RWPE2 (cell line): ENCODE results near the gene PLXNA4.

Source experiments
- ATAC-seq: fragments of 200-7000 bp; cut with Tn5 transposase; 3 replicates; pipeline ENCODE4 v1.9.1; 2021; ENCODE audit warnings: low read depth
- DNase-seq: peaks from one replicate; pipeline ENCODE4 v3.0.0-alpha.2; 2020; ENCODE audit warnings: low spot score
- H3K27ac ChIP-seq: fragments of 450-650 bp; 2 replicates; pipeline ENCODE4 v1.5.1; 2017; ENCODE audit warnings: mild to moderate bottlenecking; ENCODE audit not compliant: poor library complexity, severe bottlenecking
- H3K27me3 ChIP-seq: fragments of 250-450 bp; sonication (Bioruptor Pico); 2 replicates; pipeline ENCODE4 v1.5.1; 2021; ENCODE audit warnings: mild to moderate bottlenecking, moderate library complexity; ENCODE audit not compliant: insufficient read depth, poor library complexity, severe bottlenecking
- H3K36me3 ChIP-seq: fragments of 250-450 bp; sonication (Bioruptor Pico); 2 replicates; pipeline ENCODE4 v1.5.1; 2020; ENCODE audit warnings: low read depth, mild to moderate bottlenecking, moderate library complexity
- H3K4me1 ChIP-seq: fragments of 250-450 bp; sonication (Bioruptor Pico); 2 replicates; pipeline ENCODE4 v1.5.1; 2021; ENCODE audit warnings: mild to moderate bottlenecking, moderate library complexity; ENCODE audit not compliant: insufficient read depth, poor library complexity, severe bottlenecking
- H3K4me3 ChIP-seq: fragments of 250-450 bp; sonication (Bioruptor Pico); 2 replicates; pipeline ENCODE4 v1.5.1; 2021; ENCODE audit warnings: mild to moderate bottlenecking, moderate library complexity; ENCODE audit not compliant: severe bottlenecking
- H3K9me3 ChIP-seq: fragments of 250-450 bp; sonication (Bioruptor Pico); 2 replicates; pipeline ENCODE4 v1.5.1; 2021; ENCODE audit warnings: mild to moderate bottlenecking, moderate library complexity; ENCODE audit not compliant: severe bottlenecking
- CTCF ChIP-seq: fragments of 450-650 bp; IDR thresholded peaks from one replicate; pipeline ENCODE4 v1.5.1; 2017; ENCODE audit warnings: mild to moderate bottlenecking, moderate library complexity; ENCODE audit not compliant: poor library complexity, severe bottlenecking

Gene PLXNA4

DNA sequence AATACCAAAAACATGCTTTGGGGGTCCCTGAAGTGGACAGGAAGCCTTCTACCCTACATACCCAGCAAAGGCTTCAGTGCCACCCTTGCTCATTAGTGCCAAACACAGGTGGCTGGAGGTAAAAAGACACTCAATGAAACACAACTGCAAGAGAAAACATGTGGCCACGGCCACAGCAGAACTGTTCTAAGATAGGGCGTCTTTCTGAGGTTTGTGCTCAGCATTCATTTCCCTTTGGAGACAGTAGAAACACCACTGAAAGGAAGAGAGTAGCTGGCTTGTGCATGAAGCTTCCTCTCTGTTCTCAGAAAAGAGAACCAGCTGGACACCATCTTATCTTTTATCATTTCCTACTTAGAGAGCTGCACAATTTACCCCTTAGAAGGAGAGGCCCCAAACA is 143.0 kb downstream of the PLXNA4 start:
- no peak for TF ChIP-seq CTCF
- Histone ChIP-seq H3K27me3 (peaks cover 14% of the 10 kb centered on the region), H3K27ac (no peak overlapping the region), H3K4me1 (peaks cover 11% of the 10 kb centered on the region), H3K9me3 (no peaks in the 10 kb centered on the region), H3K36me3 (no peaks in the 10 kb centered on the region), H3K4me3 (no peak overlapping the region)
- ATAC-seq = no peak
- no peak for DNase-seq

- no peaks in the 10 kb centered on the region for H3K36me3 ChIP-seq
- H3K4me3 ChIP-seq = no peak overlapping the region
- H3K27me3 ChIP-seq = peaks cover 11% of the 10 kb centered on the region
- no peaks in the 10 kb centered on the region for H3K9me3 ChIP-seq
- no peak for DNase-seq
- ATAC-seq = peak; percentile 91
- peaks cover 11% of the 10 kb centered on the region for H3K4me1 ChIP-seq
- H3K27ac ChIP-seq = peak overlapping the region; percentile 36
- no peak for TF ChIP-seq CTCF
Observed at GRCh38 chr7:132430861-132431822, 145.1 kb downstream of the PLXNA4 start.

- H3K27ac ChIP-seq = peak overlapping the region; percentile 36
- no peak for DNase-seq
- H3K27me3 ChIP-seq = peaks cover 9% of the 10 kb centered on the region
- H3K36me3 ChIP-seq = no peaks in the 10 kb centered on the region
- no peaks in the 10 kb centered on the region for H3K9me3 ChIP-seq
- peaks cover 11% of the 10 kb centered on the region for H3K4me1 ChIP-seq
- no peak overlapping the region for H3K4me3 ChIP-seq
- no peak for TF ChIP-seq CTCF
- ATAC-seq = peak; percentile 17; the same call in 2 of the 3 replicates
Observed at GRCh38 chr7:132430041-132430855, 146.0 kb downstream of the PLXNA4 start.

DNA sequence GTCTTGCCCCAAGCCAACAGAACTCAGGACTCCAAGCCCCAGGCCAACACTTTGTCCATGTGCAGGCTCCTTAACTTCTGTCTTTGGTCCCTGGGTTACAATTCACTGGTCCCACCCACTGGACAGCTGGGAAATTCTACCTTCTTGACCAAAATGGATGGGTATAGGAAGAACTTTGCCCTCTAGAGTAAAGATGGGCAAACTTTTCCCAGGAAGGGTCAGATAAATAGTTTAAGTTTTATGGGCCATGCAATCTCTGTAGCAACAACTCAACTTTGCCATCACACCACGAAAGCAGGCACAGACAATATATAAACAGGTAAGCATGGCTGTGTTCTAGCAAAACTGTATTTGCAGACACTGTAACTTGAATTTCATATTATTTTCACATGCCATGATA is 147.1 kb downstream of the PLXNA4 start:
- TF ChIP-seq CTCF = no peak
- no peaks in the 10 kb centered on the region for H3K9me3 ChIP-seq
- H3K27ac ChIP-seq = no peak overlapping the region
- ATAC-seq (no peak), DNase-seq (no peak)
- H3K4me3 ChIP-seq = no peak overlapping the region
- H3K4me1 ChIP-seq = peaks cover 11% of the 10 kb centered on the region
- no peaks in the 10 kb centered on the region for H3K36me3 ChIP-seq
- H3K27me3 ChIP-seq = peaks cover 3% of the 10 kb centered on the region
